Astrocyte (in vitro differentiated cells and primary cell): ENCODE results near the gene RFPL1.

ENCODE experiments used
- EZH2 ChIP-seq: IDR thresholded peaks from 2 replicates; pipeline ENCODE4 v1.6.1; 2012; ENCODE audit warnings: mild to moderate bottlenecking, low read length, inconsistent platforms; ENCODE audit not compliant: insufficient read depth
- TF ChIP-seq, protein P1 (sequence below): IDR thresholded peaks from 2 replicates; pipeline ENCODE4 v1.5.1; 2011; ENCODE audit warnings: low read depth, mild to moderate bottlenecking, inconsistent platforms, low read length, moderate library complexity; ENCODE audit not compliant: insufficient read depth

DNA sequence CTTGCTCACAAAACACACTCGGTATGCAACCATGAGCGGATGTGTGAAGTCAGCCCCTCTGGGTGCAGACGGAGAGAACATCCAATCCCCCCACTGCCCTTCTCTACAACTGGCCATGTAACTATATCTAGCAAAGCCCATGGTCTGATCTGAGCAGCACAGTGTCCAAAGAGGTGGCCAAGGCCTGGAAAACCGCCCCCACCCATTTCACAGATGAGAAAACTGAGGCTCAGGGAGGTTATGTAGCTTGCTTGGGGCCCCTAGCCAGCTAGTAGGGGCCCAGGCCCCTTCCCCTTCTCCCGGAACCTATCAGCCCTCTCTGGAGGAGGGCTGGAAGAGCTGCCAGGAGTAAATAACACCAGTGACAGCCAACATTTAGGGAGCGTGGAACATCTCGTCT lies 26.2 kb downstream of the RFPL1 start:
- TF ChIP-seq, protein P1, sequence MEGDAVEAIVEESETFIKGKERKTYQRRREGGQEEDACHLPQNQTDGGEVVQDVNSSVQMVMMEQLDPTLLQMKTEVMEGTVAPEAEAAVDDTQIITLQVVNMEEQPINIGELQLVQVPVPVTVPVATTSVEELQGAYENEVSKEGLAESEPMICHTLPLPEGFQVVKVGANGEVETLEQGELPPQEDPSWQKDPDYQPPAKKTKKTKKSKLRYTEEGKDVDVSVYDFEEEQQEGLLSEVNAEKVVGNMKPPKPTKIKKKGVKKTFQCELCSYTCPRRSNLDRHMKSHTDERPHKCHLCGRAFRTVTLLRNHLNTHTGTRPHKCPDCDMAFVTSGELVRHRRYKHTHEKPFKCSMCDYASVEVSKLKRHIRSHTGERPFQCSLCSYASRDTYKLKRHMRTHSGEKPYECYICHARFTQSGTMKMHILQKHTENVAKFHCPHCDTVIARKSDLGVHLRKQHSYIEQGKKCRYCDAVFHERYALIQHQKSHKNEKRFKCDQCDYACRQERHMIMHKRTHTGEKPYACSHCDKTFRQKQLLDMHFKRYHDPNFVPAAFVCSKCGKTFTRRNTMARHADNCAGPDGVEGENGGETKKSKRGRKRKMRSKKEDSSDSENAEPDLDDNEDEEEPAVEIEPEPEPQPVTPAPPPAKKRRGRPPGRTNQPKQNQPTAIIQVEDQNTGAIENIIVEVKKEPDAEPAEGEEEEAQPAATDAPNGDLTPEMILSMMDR: no peak
- TF ChIP-seq EZH2: no peak
